Osteoblast (primary cell): ENCODE measurements around the gene HLA-DQA2. TPM values are rescaled to one million over a fixed set of nuclear protein-coding genes. Genes with fewer than 3 reads are reported as not detected.
"Not testable (repeated sequence)": the region's sequence is repeated elsewhere in the genome, so short reads cannot be mapped to it uniquely, and the experiment has no call there.

Experiments used
- DNase-seq: peaks from one replicate; pipeline ENCODE4 v3.0.0; 2011; ENCODE audit warnings: low spot score, mixed read lengths; ENCODE audit not compliant: insufficient read length; ENCODE audit errors: missing footprints
- H2AFZ ChIP-seq: 2 replicates; pipeline ENCODE4 v1.6.0; 2011; ENCODE audit warnings: mild to moderate bottlenecking, low read length
- H3K27ac ChIP-seq: 2 replicates; pipeline ENCODE4 v1.5.1; 2011; ENCODE audit warnings: mild to moderate bottlenecking, low read depth, low read length, moderate library complexity
- H3K27me3 ChIP-seq: 2 replicates; pipeline ENCODE4 v1.6.0; 2012; ENCODE audit warnings: mild to moderate bottlenecking, control low read depth, inconsistent platforms, low read length, moderate library complexity; ENCODE audit not compliant: insufficient read depth
- H3K36me3 ChIP-seq: 2 replicates; pipeline ENCODE4 v1.5.1; 2011; ENCODE audit warnings: mild to moderate bottlenecking, low read length, control low read depth, moderate library complexity; ENCODE audit not compliant: insufficient read depth
- H3K4me1 ChIP-seq: 2 replicates; pipeline ENCODE4 v1.5.1; 2011; ENCODE audit warnings: mild to moderate bottlenecking, low read length, control low read depth, moderate library complexity; ENCODE audit not compliant: insufficient read depth
- H3K4me2 ChIP-seq: 2 replicates; pipeline ENCODE4 v1.6.0; 2011; ENCODE audit warnings: mild to moderate bottlenecking, low read length; ENCODE audit not compliant: insufficient read depth
- H3K4me3 ChIP-seq: fragments of 200-600 bp; sonication (generic); 3 replicates; pipeline ENCODE4 v1.5.1; 2012; ENCODE audit warnings: mild to moderate bottlenecking, low read length, inconsistent platforms; ENCODE audit not compliant: insufficient read depth
- H3K79me2 ChIP-seq: 2 replicates; pipeline ENCODE4 v1.6.0; 2012; ENCODE audit warnings: mild to moderate bottlenecking, low read length, control low read depth, inconsistent platforms; ENCODE audit not compliant: insufficient read depth
- H3K9me3 ChIP-seq: 2 replicates; pipeline ENCODE4 v1.5.1; 2011; ENCODE audit warnings: low read depth, low read length, control low read depth
- H4K20me1 ChIP-seq: 2 replicates; pipeline ENCODE4 v1.6.0; 2012; ENCODE audit warnings: mild to moderate bottlenecking, low read length, control low read depth; ENCODE audit not compliant: insufficient read depth
- total RNA-seq: library from RNA; depleted of rRNA; stranded (reverse); fragments of >200 nt; gene quantifications from 2 replicates; pipeline ENCODE4 v1.2.3, GENCODE V29; 2012
- TF ChIP-seq, protein P1 (sequence below): IDR thresholded peaks from 2 replicates; pipeline ENCODE4 v1.5.1; 2011; ENCODE audit warnings: mild to moderate bottlenecking, low read depth, low read length, moderate library complexity; ENCODE audit errors: extremely low read depth

HLA-DQA2 gene
- total RNA-seq, 1 donor = not detected

DNA sequence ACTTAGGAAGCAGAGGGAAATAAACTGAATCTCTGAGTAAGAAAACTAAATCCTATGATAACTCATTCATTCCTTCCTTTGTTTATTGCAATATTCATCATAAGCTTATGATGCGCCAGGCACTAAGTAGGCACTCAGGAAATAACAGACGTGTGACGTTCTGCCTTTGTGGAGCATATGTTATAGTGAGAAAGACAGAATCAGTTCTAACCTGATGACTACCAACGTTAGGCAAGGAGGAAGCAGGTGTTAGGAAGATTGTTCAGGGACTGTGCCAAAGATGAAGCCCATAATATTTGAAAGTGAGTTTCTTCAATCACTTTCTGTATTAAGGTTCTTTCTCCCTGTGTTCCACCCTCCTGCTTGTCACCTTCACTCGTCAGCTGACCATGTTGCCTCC, 3.6 kb downstream of the HLA-DQA2 start:
- Histone ChIP-seq H3K36me3 (no peaks in the 10 kb centered on the region), H3K79me2 (no peaks in the 10 kb centered on the region), H2AFZ (no peak overlapping the region), H3K4me2 (no peak overlapping the region), H3K27me3 (peaks cover 7% of the 10 kb centered on the region), H4K20me1 (no peaks in the 10 kb centered on the region), H3K9me3 (no peaks in the 10 kb centered on the region), H3K27ac (no peak overlapping the region), H3K4me1 (no peaks in the 10 kb centered on the region), H3K4me3 (no peak overlapping the region)
- TF ChIP-seq, protein P1, sequence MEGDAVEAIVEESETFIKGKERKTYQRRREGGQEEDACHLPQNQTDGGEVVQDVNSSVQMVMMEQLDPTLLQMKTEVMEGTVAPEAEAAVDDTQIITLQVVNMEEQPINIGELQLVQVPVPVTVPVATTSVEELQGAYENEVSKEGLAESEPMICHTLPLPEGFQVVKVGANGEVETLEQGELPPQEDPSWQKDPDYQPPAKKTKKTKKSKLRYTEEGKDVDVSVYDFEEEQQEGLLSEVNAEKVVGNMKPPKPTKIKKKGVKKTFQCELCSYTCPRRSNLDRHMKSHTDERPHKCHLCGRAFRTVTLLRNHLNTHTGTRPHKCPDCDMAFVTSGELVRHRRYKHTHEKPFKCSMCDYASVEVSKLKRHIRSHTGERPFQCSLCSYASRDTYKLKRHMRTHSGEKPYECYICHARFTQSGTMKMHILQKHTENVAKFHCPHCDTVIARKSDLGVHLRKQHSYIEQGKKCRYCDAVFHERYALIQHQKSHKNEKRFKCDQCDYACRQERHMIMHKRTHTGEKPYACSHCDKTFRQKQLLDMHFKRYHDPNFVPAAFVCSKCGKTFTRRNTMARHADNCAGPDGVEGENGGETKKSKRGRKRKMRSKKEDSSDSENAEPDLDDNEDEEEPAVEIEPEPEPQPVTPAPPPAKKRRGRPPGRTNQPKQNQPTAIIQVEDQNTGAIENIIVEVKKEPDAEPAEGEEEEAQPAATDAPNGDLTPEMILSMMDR = no peak
- DNase-seq = no peak

DNA sequence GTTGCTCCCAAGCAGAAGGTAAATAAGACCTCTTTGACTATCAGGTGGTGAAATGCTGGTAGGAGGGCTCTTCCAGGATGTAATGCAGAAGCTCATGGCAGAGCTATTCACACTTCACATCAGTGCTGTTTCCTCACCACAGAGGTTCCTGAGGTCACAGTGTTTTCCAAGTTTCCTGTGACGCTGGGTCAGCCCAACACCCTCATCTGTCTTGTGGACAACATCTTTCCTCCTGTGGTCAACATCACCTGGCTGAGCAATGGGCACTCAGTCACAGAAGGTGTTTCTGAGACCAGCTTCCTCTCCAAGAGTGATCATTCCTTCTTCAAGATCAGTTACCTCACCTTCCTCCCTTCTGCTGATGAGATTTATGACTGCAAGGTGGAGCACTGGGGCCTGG, 4.5 kb downstream of the HLA-DQA2 start:
- not testable (repeated sequence) for H2AFZ ChIP-seq, DNase-seq, H3K79me2 ChIP-seq, H3K27me3 ChIP-seq, H3K36me3 ChIP-seq, H3K9me3 ChIP-seq, H4K20me1 ChIP-seq, H3K4me1 ChIP-seq, H3K4me3 ChIP-seq, H3K27ac ChIP-seq, H3K4me2 ChIP-seq

DNA sequence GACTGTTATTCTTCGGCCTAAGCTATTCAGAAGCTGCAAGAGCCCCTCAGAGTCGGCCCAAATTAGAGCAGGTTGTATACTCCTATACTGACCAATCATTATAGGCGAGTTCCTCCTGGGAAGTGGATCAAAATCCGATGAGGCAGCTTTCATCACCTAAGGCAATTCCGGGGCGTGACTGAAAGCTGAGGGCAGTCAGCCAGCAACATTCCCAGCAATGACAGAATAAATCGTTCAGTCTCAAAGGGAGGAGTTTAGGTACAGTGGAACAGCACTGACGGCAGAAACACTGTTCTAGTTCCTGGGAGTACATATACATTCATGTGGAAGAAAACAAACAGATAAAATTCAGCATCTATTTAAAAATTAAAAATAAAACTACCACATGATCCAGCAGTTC, 11.4 kb downstream of the HLA-DQA2 start:
- Histone ChIP-seq H3K79me2 (no peaks in the 10 kb centered on the region), H3K4me1 (no peaks in the 10 kb centered on the region), H3K4me2 (no peak overlapping the region), H3K36me3 (no peaks in the 10 kb centered on the region), H2AFZ (no peak overlapping the region), H3K27ac (no peak overlapping the region), H3K9me3 (no peaks in the 10 kb centered on the region), H3K4me3 (no peak overlapping the region), H3K27me3 (peaks cover 7% of the 10 kb centered on the region), H4K20me1 (no peaks in the 10 kb centered on the region)
- DNase-seq = no peak
- TF ChIP-seq, protein P1 = no peak

DNA sequence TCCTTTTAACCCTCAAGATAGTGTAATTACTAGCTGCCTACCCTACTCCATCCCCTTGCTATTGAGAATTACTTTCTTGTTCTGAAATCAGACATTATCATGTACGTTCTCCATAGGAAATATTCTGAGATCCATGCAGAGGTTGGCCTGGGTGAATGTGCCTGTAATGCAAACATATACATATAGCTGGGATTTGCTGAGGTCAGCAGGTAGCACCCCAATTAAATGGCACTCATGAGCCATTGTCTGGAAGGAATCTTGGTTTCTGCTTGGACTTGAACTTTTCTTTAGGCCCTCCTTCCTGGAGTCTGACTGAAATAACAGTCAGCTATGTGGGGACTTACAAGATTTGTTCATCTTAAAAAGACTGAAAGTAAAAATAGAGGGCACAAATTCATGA, 18.5 kb downstream of the HLA-DQA2 start:
- Histone ChIP-seq H2AFZ (no peak overlapping the region), H3K4me1 (no peaks in the 10 kb centered on the region), H3K27ac (no peak overlapping the region), H3K4me2 (no peak overlapping the region), H3K27me3 (peaks cover 23% of the 10 kb centered on the region), H3K36me3 (no peaks in the 10 kb centered on the region), H3K4me3 (no peak overlapping the region), H3K9me3 (no peaks in the 10 kb centered on the region), H4K20me1 (no peaks in the 10 kb centered on the region), H3K79me2 (no peaks in the 10 kb centered on the region)
- TF ChIP-seq, protein P1 = no peak
- no peak for DNase-seq
